Prostate gland (tissue), 2 donors: Measurements from ENCODE around the gene CEPT1.

ENCODE experiments used
- CTCF ChIP-seq, 4 experiments: fragments of 200-600 bp in 2 of 4; fragments of 450-650 bp in 2 of 4; sonication (generic) in 2 of 4; IDR thresholded peaks; 1 replicate in 3 of 4; 2 replicates in 1 of 4; pipeline ENCODE4 v1.5.1; 2016 to 2019; ENCODE audit warnings: antibody characterized with exemption in 4 of 4, mild to moderate bottlenecking in 2 of 4, moderate library complexity in 2 of 4
- POLR2A ChIP-seq: fragments of 450-650 bp; IDR thresholded peaks from one replicate; pipeline ENCODE4 v1.6.1; 2016; ENCODE audit warnings: antibody characterized with exemption, mild to moderate bottlenecking

DNA sequence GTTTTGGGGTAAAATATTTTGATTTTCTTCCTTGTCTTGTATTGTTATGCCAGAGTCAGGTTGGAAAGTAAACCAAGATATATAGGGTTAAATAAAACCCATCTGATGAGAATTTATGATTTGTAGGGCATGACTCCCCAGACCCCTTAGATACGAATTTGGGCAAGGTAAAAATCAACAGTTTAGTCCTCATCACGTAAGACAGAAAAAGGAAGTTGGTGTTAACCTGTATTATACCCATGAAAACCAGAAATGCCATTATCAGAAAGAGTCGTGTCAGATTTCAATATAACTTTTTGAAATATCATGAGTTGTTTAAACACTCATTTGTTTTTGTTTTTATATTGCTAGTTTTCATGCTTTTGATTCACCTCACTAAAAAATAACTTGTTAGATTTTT lies 11.8 kb downstream of the CEPT1 start:
- no peak for TF ChIP-seq CTCF (IDR thresholded peaks at IDR 0.05)
- no peak for TF ChIP-seq POLR2A
